Mucosa of stomach (tissue), 1 donor: ENCODE data around the gene ZNF326.
"Not testable (repeated sequence)": the region's sequence is repeated elsewhere in the genome, so short reads cannot be mapped to it uniquely, and the experiment has no call there.

Experiments
- H3K27me3 ChIP-seq: one replicate; pipeline ENCODE4 v1.7.0; 2013; ENCODE audit warnings: mild to moderate bottlenecking, low read length; ENCODE audit not compliant: control insufficient read depth, insufficient read depth
- H3K36me3 ChIP-seq: one replicate; pipeline ENCODE4 v1.7.0; 2013; ENCODE audit warnings: low read length; ENCODE audit not compliant: control insufficient read depth, insufficient read depth
- H3K4me1 ChIP-seq: one replicate; pipeline ENCODE4 v1.7.0; 2013; ENCODE audit warnings: mild to moderate bottlenecking, low read length; ENCODE audit not compliant: control insufficient read depth, insufficient read depth
- H3K4me3 ChIP-seq: one replicate; pipeline ENCODE4 v1.7.0; 2013; ENCODE audit warnings: low read length
- H3K9ac ChIP-seq: one replicate; pipeline ENCODE4 v1.7.0; 2013; ENCODE audit warnings: mild to moderate bottlenecking, low read length, moderate library complexity
- H3K9me3 ChIP-seq: one replicate; pipeline ENCODE4 v1.7.0; 2013; ENCODE audit warnings: mild to moderate bottlenecking, low read length, moderate library complexity; ENCODE audit not compliant: control insufficient read depth
- donor health status: Pancreatic carcinoma.

The ZNF326 gene

DNA sequence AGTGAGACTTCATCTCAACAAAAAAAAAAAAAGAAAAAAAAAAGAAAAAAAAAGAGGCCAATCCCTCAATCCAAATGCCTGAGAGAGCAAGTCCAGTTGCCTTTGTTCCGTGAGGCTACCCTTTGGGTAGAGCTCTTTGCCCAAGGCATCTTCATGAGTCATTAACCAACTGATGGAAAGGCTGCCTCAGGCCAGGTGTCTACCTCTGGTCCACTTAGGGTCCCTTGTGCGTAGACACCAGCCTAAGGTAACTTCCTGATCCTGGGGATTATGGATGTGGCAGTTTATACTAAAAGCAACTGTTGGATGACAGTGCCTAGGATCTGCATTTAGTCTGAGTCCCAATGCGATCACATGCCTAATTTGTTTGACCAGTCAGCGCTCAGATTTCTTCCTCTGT is 20.7 kb upstream of the ZNF326 start:
- Histone ChIP-seq H3K9ac (no peak overlapping the region), H3K9me3 (no peaks in the 10 kb centered on the region), H3K36me3 (no peaks in the 10 kb centered on the region), H3K27me3 (no peaks in the 10 kb centered on the region), H3K4me1 (peaks cover 4% of the 10 kb centered on the region), H3K4me3 (no peak overlapping the region)

GRCh38 chr1:89974696-89975470 is 20.0 kb upstream of the ZNF326 start:
- no peaks in the 10 kb centered on the region for H3K9me3 ChIP-seq
- H3K27me3 ChIP-seq = no peaks in the 10 kb centered on the region
- no peak overlapping the region for H3K4me3 ChIP-seq
- H3K9ac ChIP-seq = no peak overlapping the region
- H3K36me3 ChIP-seq = no peaks in the 10 kb centered on the region
- peaks cover 4% of the 10 kb centered on the region for H3K4me1 ChIP-seq

GRCh38 chr1:89975540-89976125 is 19.3 kb upstream of the ZNF326 start:
- Histone ChIP-seq H3K36me3 (no peaks in the 10 kb centered on the region), H3K4me3 (no peak overlapping the region), H3K4me1 (peaks cover 4% of the 10 kb centered on the region), H3K9ac (no peak overlapping the region), H3K27me3 (no peaks in the 10 kb centered on the region), H3K9me3 (no peaks in the 10 kb centered on the region)

DNA sequence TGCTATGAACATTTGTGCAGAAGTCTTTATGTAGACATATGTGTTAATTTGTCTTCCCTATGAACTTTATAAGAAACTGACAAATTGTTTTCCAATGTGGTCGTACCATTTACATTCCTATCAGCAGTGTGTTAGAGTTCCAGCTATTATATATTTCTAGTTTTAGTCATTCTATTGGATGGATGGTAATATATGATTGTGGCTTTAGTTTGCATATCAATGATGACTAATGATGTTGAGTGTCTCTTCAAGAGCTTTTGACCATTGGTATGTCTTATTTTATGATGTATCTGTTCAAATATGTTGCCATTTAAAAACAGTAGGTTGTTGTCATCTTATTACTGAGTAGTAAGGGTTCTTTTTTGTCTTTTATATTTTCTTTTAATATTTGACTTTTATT is 16.2 kb upstream of the ZNF326 start:
- Histone ChIP-seq H3K4me3 (no peak overlapping the region), H3K9ac (no peak overlapping the region), H3K4me1 (peaks cover 4% of the 10 kb centered on the region), H3K9me3 (no peaks in the 10 kb centered on the region), H3K36me3 (no peaks in the 10 kb centered on the region), H3K27me3 (no peaks in the 10 kb centered on the region)

GRCh38 chr1:89980605-89981004 is 14.3 kb upstream of the ZNF326 start:
- H3K9ac ChIP-seq = no peak overlapping the region
- no peaks in the 10 kb centered on the region for H3K36me3 ChIP-seq
- H3K4me3 ChIP-seq = no peak overlapping the region
- no peaks in the 10 kb centered on the region for H3K4me1 ChIP-seq
- H3K9me3 ChIP-seq = no peaks in the 10 kb centered on the region
- no peaks in the 10 kb centered on the region for H3K27me3 ChIP-seq

- H3K4me1 ChIP-seq, H3K4me3 ChIP-seq, H3K27me3 ChIP-seq: not testable (repeated sequence)
Measured at GRCh38 chr1:89982846-89983245, 12.1 kb upstream of the ZNF326 start.

DNA sequence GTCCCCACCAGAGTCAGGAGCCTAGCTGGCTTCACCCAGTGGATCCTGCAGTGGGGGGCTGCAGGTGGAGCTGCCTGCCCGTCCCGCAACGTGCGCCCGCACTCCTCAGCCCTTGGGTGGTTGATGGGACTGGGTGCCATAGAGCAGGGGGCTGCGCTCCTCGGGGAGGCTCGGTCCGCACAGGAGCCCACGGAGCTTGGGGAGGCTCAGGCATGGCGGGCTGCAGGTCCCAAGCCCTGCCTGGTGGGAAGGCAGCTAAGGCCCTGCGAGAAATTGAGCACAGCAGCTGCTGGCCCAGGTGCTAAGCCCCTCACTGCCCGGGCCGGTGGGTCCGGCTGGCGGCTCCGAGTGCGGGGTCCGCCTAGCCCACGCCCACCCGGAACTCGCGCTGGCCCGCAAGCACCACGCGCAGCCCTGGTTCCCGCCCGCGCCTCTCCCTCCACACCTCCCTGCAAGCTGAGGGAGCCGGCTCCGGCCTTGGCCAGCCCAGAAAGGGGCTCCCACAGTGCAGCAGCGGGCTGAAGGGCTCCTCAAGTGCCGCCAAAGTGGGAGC is 10.3 kb upstream of the ZNF326 start:
- H3K36me3 ChIP-seq, H3K4me3 ChIP-seq, H3K4me1 ChIP-seq, H3K9ac ChIP-seq, H3K9me3 ChIP-seq, H3K27me3 ChIP-seq: not testable (repeated sequence)

More at GRCh38 chr1:89982846-89983245, 12.1 kb upstream of the ZNF326 start:
- not testable (repeated sequence) for H3K36me3 ChIP-seq, H3K9me3 ChIP-seq, H3K9ac ChIP-seq

DNA sequence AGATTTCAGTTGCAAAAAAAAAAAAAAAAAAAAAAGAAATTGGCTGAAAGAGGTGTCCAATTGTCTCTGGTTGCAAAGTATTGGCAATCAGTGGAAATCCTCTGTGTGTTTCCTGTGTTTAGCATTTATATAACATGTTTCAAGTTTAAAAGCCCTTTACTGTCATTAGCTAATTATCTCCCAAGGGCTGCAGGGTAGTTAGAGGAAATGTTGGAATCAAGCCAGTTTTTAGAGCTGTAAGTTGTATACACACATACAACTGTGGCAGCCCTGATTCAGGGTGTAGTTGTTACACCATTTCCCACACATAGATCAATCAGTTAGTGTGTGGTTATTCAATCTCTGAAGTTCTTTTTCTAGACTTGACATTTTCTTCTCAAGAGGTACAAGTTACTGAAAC is 8.9 kb upstream of the ZNF326 start:
- H3K36me3 ChIP-seq = no peaks in the 10 kb centered on the region
- H3K9me3 ChIP-seq = no peaks in the 10 kb centered on the region
- H3K4me3 ChIP-seq = no peak overlapping the region
- H3K4me1 ChIP-seq = peaks cover 8% of the 10 kb centered on the region
- H3K9ac ChIP-seq = no peak overlapping the region
- H3K27me3 ChIP-seq = no peaks in the 10 kb centered on the region

DNA sequence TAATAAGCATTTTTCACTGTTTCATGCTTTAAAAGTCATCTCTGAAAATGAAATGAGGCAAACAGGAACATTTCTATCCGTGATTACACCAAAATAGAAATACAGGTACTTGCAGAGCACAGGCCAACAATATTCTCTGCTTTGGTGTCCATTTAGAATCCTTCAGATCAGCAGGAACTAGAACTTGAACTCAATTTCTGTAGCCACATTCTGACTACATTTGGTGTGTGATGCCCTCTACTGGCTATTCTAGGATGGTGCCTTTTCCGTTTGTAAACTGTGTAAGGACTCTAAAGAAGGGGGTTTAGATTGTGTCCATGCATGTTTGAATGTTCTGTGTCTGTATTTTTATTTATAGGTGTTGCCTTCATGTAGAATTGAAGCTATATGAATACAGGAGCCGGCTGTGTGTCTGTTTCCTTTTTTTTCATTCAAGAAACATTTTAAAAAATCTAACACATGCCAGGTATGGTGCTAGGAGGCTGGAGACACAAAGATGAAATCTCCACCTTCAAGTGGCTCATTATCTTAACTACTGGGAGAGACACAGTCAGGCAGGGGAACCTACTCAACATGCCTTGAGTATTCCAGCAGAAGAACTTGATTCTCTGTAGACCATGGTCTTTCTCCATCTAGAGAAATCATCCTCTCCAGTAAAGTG is 7.6 kb upstream of the ZNF326 start:
- H3K9ac ChIP-seq = no peak overlapping the region
- H3K4me3 ChIP-seq = no peak overlapping the region
- H3K9me3 ChIP-seq = no peaks in the 10 kb centered on the region
- H3K4me1 ChIP-seq = peaks cover 21% of the 10 kb centered on the region
- H3K27me3 ChIP-seq = no peaks in the 10 kb centered on the region
- no peaks in the 10 kb centered on the region for H3K36me3 ChIP-seq

- Histone ChIP-seq H3K9ac (no peak overlapping the region), H3K4me3 (no peak overlapping the region), H3K9me3 (no peaks in the 10 kb centered on the region), H3K4me1 (peaks cover 21% of the 10 kb centered on the region), H3K36me3 (no peaks in the 10 kb centered on the region), H3K27me3 (no peaks in the 10 kb centered on the region)
Measured at GRCh38 chr1:89989099-89989498, 5.8 kb upstream of the ZNF326 start.

DNA sequence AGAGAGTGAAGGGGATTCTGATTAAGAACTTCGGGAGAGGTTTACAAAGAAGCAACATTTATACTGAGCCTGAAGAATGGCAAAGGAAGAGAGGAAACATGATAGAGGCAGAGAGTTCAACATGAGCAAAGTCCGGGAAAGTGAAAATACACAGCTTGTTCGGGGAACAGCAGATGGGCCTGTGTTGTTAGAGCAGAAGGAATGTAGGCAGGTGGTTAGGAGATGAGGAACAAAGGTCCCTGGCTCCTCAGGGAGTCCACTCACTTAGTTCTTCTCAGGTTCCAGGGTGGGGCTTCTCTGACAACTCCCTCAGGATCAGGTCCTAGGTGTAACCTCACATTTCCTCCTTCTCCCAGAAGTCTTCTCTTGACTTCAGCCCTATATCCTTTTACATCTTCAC is 5.1 kb upstream of the ZNF326 start:
- Histone ChIP-seq H3K4me1 (peaks cover 21% of the 10 kb centered on the region), H3K27me3 (no peaks in the 10 kb centered on the region), H3K4me3 (no peak overlapping the region), H3K9ac (no peak overlapping the region), H3K9me3 (no peaks in the 10 kb centered on the region), H3K36me3 (no peaks in the 10 kb centered on the region)
